A673 (cell line): ENCODE results near the gene SRRM3. TPM values are rescaled to one million over a fixed set of nuclear protein-coding genes. Genes with fewer than 3 reads are reported as not detected.
A peak's percentile ranks its signal among the peaks of the same experiment; 100 is the strongest.

Experiments used
- BruUV-seq: library from RNA; stranded (reverse); fragments of 400-500 nt; replicated peaks from 2 replicates; lab custom pipeline; 2021; lab: Mats Ljungman, UMichigan
- CTCF ChIA-PET: fragments of 300-600 bp; sonication (Branson Sonifier 250); formaldehyde crosslinking; loops from one replicate; lab custom pipeline; 2022; ENCODE audit warnings: antibody characterized with exemption; lab: Charles Lee
- POLR2A ChIA-PET: fragments of 300-600 bp; sonication (Branson Sonifier 250); formaldehyde crosslinking; loops from one replicate; lab custom pipeline; 2022; ENCODE audit warnings: antibody characterized with exemption; ENCODE audit not compliant: low non-redundant PET; lab: Charles Lee
- DNase-seq: peaks from one replicate; pipeline ENCODE4 v3.0.0-alpha.2; 2015; ENCODE audit warnings: low spot score
- H3K27ac ChIP-seq: fragments of 200-600 bp; sonication (generic); 2 replicates; pipeline ENCODE4 v1.5.1; 2016; ENCODE audit warnings: mixed run types, low read depth, mild to moderate bottlenecking, mixed read lengths, antibody characterized with exemption, low read length; ENCODE audit not compliant: poor library complexity, severe bottlenecking
- H3K27me3 ChIP-seq: fragments of 200-600 bp; sonication (generic); replicated peaks from 2 replicates; pipeline ENCODE4 v1.6.1; 2017; ENCODE audit warnings: mixed run types, low read depth, mild to moderate bottlenecking, mixed read lengths, antibody characterized with exemption, low read length; ENCODE audit not compliant: insufficient read depth, poor library complexity
- H3K36me3 ChIP-seq: fragments of 200-600 bp; sonication (generic); 2 replicates; pipeline ENCODE4 v1.6.1; 2016; ENCODE audit warnings: mixed run types, mild to moderate bottlenecking, mixed read lengths, antibody characterized with exemption, low read length; ENCODE audit not compliant: insufficient read depth, poor library complexity, severe bottlenecking
- H3K4me1 ChIP-seq: fragments of 200-600 bp; sonication (generic); 2 replicates; pipeline ENCODE4 v1.6.1; 2017; ENCODE audit warnings: mixed run types, mild to moderate bottlenecking, mixed read lengths, antibody characterized with exemption, low read length; ENCODE audit not compliant: insufficient read depth, poor library complexity, severe bottlenecking
- H3K4me3 ChIP-seq: fragments of 200-600 bp; sonication (generic); 2 replicates; pipeline ENCODE4 v1.5.1; 2016; ENCODE audit warnings: low read depth, mixed run types, mild to moderate bottlenecking, mixed read lengths, low read length; ENCODE audit not compliant: poor library complexity, severe bottlenecking
- H3K9me3 ChIP-seq: fragments of 200-600 bp; sonication (generic); 2 replicates; pipeline ENCODE4 v1.6.1; 2016; ENCODE audit warnings: mixed run types, low read depth, mild to moderate bottlenecking, mixed read lengths, antibody characterized with exemption, low read length; ENCODE audit not compliant: poor library complexity, severe bottlenecking
- CTCF ChIP-seq: fragments of 300-800, 200-600 bp; sonication (generic); conservative IDR thresholded peaks from 2 replicates; pipeline ENCODE4 v1.5.1; 2017; ENCODE audit warnings: low read depth, mild to moderate bottlenecking, antibody characterized with exemption, low read length, moderate library complexity, mixed read lengths
- EZH2 ChIP-seq: fragments of 200-600 bp; sonication (generic); IDR thresholded peaks from 2 replicates; pipeline ENCODE4 v1.6.1; 2017; ENCODE audit warnings: borderline replicate concordance, low read depth, mild to moderate bottlenecking, mixed read lengths, antibody characterized with exemption, low read length; ENCODE audit not compliant: poor library complexity, severe bottlenecking
- intact Hi-C: fragments of 100-400 bp; cut with micrococcal nuclease; formaldehyde crosslinking; loops from one replicate; pipeline ENCODE4 v1.10.0; 2022; ENCODE audit not compliant: unreplicated experiment
- total RNA-seq: library from RNA; stranded (reverse); gene quantifications from 2 replicates; pipeline ENCODE4 v1.2.3, GENCODE V29; 2021

The SRRM3 gene
- total RNA-seq, 1 experiment from 2014 or later, result 1.8 TPM

- Histone ChIP-seq H3K27me3 (no peaks in the 10 kb centered on the region), H3K9me3 (no peaks in the 10 kb centered on the region), H3K36me3 (no peaks in the 10 kb centered on the region), H3K4me3 (no peak overlapping the region), H3K4me1 (peaks cover 20% of the 10 kb centered on the region), H3K27ac (no peak overlapping the region)
- no TSS peak for BruUV-seq
- TF ChIP-seq EZH2 (no peak), CTCF (no peak)
- DNase-seq, result no peak
- intact Hi-C loops, result no loop called here
- ChIA-PET POLR2A (no interaction called here), CTCF (interaction anchor here (0.6 to 2.3 kb wide), 3 partner anchors 23 to 122 kb away, joined by 4 to 13 read pairs (median 7); no protein-coding TSS in a partner anchor)
Measured at GRCh38 chr7:76315364-76315763, 113.7 kb downstream of the SRRM3 start.

- intact Hi-C loops, result no loop called here
- H3K9me3 ChIP-seq, result no peaks in the 10 kb centered on the region
- no peaks in the 10 kb centered on the region for H3K27me3 ChIP-seq
- peak overlapping the region; percentile 71 for H3K4me3 ChIP-seq
- H3K4me1 ChIP-seq, result peaks cover 14% of the 10 kb centered on the region
- POLR2A ChIA-PET, result interaction anchor here (0.5 kb wide), 2 partner anchors 57 to 149 kb away, joined by 4 to 8 read pairs; no protein-coding TSS in a partner anchor
- CTCF ChIA-PET, result interaction anchor here (1.0 kb wide), 1 partner anchor 25 kb away, joined by 3 read pairs; no protein-coding TSS in a partner anchor
- H3K27ac ChIP-seq, result peak overlapping the region; percentile 82
- DNase-seq, result no peak
- TF ChIP-seq EZH2 (no peak), CTCF (no peak)
- H3K36me3 ChIP-seq, result no peaks in the 10 kb centered on the region
- BruUV-seq, result no TSS peak
Measured at GRCh38 chr7:76316984-76317781, 115.5 kb downstream of the SRRM3 start.

- H3K27me3 ChIP-seq, result no peaks in the 10 kb centered on the region
- no peaks in the 10 kb centered on the region for H3K36me3 ChIP-seq
- H3K4me3 ChIP-seq, result peak overlapping the region; percentile 71
- BruUV-seq, result no TSS peak
- POLR2A ChIA-PET, result no interaction called here
- H3K9me3 ChIP-seq, result no peaks in the 10 kb centered on the region
- peak overlapping the region; percentile 82 for H3K27ac ChIP-seq
- TF ChIP-seq EZH2, result no peak
- DNase-seq, result peak; percentile 97
- peaks cover 14% of the 10 kb centered on the region for H3K4me1 ChIP-seq
- intact Hi-C loops, result no loop called here
- CTCF ChIA-PET, result interaction anchor here (0.6 kb wide), 1 partner anchor 120 kb away, joined by 4 read pairs; no protein-coding TSS in a partner anchor
Measured at GRCh38 chr7:76317782-76318487, 116.2 kb downstream of the SRRM3 start.
